HG03432 (cell line): ENCODE data around the gene ODAD4.
"Not testable (repeated sequence)": the region's sequence is repeated elsewhere in the genome, so short reads cannot be mapped to it uniquely, and the experiment has no call there.

ENCODE experiments used
- ATAC-seq: cut with Tn5 transposase; IDR thresholded peaks from one replicate; pipeline ENCODE4 v1.9.1; 2021; ENCODE audit warnings: mild to moderate bottlenecking, moderate library complexity; ENCODE audit not compliant: unreplicated experiment

ODAD4 gene

DNA sequence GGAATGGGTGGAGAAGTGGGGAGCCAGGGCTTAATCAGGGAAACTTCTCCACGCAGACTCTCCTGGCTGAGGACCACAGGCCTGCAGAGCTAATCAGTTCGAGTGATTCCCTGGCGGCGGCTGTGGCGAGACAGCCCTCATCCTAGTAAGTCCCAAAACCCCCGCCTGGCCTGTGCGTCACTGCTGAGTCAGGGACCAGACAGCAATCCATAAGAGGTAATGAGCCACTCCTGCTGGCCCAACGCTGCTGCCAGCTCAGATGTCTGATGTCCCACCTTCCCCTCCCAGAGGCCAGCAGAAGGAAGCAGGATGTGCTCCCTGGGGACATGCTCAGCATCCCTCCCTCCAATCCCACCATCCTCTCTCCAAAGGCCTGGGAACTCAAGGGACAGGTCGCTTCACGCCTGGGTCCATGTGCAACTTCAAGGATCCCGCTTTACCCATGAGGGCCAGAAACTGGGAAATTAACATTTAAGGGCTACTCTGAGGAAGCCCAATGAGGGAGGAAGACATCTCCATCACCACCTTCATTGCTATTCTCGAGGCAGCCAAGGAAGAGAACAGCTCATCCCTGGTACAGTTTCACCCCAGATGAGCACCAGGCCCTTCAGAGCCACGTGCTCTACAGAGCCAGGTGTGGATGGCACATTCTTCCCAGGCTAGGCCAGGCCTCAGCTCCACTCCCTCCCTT is 19.6 kb upstream of the ODAD4 start:
- ATAC-seq, result no peak

DNA sequence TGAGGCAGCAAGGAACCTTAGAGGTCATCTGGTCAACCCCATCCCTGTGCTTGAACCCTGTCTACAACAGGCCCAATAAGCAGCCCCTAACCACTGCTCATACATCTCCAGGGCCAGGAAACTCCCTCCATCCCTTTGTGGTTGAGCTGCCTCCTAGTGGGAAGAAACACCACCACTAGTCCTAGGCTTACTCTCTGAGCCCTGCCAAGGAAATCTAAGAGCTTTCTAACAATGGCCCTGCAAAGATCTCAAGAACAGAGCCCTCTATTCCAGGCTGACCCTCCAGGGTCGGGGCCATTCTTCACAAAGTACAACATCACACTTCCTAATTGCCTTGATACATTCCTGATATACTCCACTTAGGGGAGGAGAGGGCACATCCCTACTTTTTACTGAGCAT is 17.5 kb upstream of the ODAD4 start:
- ATAC-seq, result no peak

DNA sequence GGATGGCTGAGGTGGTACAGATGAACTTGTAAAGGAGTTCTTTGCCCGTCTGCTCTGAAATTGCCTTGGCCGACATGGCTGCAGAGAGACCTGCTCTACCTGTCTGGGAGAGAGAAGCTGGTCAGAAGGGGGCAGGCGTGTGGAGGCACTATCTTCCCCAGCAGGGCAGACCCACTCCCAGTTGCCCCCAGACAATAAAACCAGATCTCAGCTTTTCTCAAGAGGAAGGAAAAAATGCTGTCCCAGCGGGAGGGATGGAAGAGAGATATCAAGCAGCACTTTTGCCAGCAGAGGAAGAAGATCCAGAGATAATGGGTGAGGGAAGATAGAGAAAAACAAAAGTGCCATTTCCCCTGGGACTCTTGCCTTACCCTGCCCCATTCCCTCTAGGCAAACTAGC is 16.6 kb upstream of the ODAD4 start:
- ATAC-seq, result no peak

DNA sequence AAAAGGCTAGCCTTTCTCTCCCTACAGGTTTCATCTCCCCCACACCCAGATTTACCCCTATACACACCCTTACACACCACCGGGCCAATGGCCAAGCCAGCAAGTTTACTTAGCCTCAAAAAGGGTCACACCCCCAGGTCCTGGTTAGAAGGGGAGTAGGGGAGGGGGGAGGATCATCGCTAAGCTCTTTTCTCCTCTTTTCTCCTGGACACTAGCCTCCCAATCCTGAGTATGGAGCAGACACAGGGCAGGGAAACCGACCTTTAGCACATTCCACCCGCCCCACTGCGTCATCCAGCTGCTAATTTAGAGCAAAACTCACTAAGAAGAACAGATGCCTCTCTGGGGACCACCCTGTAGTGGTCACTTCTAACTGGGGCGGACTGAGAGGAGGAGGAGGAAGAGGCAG is 16.1 kb upstream of the ODAD4 start:
- ATAC-seq, result no peak

DNA sequence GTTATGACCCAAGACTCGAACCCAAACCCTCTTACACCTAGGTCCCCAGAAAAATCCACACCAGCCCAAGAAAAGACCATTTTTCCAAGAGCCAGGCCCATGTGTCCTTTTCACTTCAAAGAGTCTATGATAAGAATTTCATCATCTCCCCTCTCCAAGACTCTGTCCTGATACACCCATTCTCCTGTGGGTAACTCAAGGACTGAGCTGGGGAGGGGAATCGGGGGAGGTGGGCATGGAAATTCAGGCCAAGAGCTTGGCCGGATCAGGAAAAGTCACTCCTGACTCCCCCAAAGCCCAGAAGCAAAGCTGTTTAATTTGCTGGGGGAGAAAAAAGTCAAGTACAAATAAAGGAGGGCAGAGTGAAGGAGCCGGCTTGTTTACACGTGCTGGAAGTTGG is 15.4 kb upstream of the ODAD4 start:
- no peak for ATAC-seq

DNA sequence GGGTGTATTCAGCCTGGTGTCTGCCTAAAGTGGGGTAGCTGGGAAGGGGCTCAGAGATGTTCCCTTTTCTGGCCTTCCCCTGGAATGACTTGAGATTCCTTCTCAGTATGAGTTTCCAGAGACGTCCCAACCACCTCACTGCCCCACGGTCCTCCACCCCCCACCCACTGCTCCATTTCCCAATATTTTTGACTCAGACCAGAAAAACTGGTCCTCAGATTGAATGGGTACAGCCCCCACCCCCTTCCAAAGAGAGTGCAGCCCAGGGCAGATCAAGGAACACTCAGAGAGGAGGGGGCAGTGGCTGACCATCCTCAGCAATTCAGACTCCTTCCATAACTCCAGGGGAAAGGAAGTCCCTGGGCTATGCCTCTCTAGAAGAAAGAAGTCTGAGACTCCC is 14.9 kb upstream of the ODAD4 start:
- no peak for ATAC-seq

DNA sequence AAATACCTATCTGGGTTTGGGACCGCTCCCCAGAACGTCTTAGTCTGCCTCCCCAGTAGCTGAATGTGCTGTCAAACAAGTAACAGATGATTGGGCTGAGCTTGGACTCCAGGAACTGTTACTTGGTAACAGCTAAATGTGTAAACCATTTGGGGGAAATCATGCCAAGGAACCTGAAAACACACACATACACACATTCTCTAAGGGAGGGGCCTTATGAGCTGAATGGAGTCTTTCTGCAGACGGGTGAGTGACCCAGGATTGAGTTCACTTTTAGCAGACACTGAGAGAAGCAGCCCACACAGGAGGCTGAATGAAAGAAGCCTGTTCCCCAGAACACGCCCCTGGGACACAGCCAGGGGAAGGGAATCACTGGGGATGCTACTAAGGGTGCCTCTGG is 13.2 kb upstream of the ODAD4 start:
- ATAC-seq, result no peak

DNA sequence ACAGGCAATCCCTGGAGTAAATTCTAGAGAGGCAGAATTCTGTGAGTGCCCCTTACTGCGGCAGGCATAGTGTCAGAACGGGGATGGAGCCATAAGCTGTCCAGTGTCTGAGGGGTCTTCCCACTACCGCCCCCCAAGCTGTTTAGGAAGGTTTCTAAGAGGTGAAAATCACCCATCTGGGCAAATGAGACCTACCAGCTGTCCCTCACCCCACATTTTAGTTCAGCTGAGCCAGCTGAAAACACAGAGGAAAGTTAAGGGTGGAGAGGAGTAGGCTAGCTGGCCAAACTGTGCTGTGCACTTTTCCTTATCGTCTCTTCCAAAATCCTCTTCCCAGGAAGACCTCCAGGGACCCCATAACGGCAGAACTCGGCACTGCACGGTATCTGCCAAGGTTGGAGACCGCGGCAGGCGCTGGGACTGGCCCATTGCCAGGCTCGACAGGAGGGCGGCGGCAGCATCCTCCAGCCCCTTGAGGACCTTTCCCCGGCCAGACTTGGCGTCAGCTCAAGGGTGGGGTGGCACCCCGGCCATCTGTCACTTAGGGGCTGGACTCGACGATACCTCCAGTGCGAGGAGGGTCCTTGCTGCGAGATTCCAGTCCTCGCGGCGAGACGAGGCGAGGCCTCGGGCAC is 12.6 kb upstream of the ODAD4 start:
- peak; percentile 19 for ATAC-seq

DNA sequence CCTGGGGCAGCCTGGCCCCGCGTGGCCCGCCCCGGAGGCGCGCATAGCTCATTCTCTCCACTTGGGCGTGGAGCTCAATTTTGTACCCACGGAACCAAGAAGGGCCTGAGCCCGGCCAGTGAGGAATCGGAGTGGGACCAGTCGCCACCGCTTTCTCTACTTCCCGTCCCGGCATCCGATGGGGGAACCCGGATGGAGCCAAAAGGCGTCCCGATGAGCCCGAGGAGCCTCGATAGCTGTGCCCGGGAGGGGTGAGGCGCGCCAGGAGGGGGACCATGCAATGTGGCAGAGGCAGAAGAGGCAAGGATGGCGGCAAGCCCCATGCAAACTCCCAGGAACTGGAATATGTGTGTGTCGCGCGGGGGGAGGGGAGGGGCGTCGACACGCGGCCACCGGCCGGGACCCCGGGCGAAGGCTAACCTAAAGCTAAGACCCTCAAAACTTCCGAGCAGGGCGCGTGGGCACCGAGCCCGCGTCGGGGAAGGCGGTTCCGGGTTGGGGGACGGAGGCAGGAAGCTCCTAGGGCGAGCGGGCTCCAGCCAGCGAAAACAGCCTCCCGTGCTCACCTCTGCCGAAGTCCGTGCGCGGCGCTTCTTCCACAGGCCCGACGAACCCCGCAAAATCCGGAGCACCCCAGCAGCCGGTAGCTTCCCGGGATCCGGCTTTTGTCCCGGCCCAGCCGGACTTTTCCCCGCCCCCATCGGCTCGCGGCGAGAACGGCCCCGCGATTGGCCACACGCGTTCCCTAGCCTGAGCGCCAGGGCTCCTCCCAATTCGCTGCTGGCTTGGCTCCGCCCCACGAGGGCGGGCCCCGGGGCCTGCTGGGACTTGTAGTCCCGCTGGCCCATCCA is 11.9 kb upstream of the ODAD4 start, which contains the start of gene ACLY:
TSS of gene ACLY (minus strand) at position 638 of the 851 bp plus-strand sequence. CDS start 5,078 bp downstream, outside the sequence.
- peak; percentile 90 for ATAC-seq

DNA sequence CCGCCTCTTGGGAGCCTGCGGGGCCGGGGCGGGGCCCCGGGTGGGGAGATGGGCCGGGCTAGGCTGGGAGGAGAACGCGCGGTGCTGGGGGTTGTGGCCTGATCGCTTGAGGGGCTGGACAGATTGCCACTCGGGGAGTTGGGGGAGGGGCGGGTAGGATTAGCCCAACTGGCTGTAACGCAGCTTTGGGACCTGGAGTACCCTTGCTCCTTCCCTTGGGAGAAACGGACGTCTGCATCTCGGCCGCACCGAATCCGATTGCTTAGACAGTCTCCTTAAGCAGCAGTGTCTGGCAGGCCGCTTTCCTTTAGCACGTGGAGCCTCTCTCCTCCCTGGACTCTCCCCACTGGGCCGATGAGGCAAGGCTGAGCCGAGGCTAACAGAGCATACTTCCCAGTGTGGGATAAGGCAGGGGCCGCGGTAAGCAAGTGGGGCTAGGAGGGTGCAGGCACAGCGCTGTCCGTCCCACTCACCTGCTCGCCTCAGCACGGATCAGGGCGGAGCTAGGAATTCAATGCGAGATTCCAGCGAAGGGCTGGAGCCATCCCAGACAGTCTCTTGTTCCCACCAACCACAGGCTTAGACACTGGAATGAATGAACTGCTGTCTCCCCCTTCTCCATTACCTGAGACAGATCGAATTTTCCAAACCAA is 11.1 kb upstream of the ODAD4 start:
- ATAC-seq, result peak; percentile 12

DNA sequence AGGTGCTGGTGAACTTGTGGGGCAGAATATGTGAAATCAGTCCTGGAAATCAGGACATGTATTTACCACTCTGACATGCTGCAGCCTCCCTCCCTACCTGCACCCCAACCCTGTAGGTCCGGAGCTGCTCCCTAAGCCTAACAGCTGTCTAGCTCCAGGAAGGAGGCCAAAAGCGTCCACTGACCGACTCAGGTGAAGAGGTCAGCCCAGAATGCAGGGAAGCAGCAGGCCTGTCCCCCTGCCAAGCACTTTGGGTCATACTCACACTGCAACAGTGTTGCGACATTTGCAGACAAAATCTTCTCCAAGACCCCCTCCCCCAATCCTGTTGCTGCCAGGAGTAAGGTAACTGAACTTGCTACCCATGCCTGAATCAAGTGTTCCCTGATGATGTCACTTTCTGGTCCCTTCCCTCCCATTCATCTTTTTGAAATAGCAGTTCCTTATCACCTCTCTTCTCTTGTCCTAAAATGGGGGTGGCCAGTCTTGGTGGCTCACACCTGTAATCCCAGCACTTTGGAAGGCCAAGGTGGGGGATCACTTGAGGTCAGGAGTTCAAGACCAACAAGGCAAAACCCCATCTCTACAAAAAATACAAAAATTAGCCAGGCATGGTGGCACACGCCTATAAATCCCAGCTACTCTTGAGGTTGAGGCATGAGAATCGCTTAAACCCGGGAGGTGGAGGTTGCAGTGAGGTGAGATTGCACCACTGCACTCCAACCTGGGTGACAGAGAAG is 10.4 kb upstream of the ODAD4 start:
- ATAC-seq, result no peak

DNA sequence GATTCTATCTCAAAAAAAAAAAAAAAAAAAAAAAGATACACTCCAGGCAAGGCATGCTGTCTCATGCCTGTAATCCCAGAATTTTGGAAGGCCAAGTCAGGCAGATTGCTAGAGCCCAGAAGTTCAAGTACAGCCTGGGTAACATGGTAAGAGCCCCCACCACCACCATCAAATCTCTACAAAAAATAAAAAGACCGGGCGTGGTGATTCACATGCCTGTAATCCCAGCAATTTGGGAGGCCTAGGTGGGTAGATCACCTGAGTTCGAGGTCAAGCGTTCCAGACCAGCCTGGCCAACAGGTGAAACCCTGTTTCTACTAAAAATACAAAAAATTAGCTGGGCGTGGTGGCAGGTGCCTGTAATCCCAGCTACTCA is 9.8 kb upstream of the ODAD4 start:
- ATAC-seq, result no peak

DNA sequence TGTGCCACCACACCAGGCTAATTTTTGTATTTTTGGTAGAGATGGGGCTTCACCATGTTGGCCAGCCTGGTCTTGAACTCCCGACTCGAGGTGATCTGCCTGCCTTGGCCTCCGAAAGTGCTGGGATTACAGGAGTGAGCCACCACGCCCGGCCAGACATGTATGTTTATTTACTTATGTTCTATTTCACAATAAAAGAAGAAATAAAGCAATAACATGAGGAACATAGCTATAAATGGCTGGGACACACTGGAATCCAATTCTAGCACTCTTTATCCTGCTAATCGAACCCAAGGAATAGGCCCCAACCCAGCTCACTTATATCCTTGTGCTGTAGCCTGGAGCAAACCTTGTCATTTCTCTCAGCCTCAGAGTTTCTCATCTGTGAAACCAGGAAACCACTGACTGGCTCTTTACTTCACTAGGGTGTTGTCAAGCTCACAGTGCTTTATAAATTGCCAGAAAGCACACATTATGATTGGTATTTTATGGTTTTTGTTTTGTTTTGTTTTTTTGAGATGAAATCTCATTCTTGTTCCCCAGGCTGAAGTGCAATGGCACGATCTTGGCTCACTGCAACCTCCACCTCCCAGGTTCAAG is 4.3 kb upstream of the ODAD4 start:
- ATAC-seq, result no peak

DNA sequence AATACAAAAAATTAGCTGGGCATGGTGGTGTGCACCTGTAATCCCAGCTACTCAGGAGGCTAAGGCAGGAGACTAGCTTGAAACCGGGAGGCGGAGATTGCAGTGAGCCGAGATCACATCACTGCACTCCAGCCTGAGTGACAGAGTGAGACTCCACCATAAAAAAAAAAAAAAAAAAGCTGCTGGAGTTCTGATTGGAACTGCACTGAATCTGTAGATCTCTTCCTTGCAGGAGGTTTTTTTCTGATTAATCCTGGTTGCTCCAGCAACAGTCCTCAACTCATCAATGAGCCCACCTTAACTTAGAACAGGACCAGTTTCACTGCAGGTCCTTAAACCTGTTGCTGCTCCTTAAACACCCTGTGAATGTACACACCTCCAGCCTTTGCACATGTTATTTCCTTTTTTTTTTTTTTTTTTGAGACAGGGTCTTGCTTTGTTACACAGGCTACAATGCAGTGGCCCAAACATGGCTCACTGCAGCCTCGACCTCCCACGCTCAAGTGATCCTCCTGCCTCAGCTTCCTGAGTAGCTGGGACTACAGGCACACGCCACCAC is 1.6 kb upstream of the ODAD4 start:
- ATAC-seq, result no peak

DNA sequence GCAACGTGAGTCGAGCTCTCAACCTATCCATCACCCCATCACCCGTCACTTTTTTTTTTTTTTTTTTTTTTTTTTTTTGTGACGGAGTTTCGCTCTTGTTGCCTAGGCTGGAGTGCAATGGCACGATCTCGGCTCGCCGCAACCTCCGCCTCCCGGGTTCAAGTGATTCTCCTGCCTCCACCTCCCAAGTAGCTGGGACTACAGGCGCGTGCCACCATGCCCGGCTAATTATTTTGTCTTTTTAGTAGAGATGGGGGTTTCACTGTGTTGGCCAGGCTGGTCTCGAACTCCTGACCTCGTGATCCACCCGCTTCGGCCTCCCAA is 378 bp downstream of the ODAD4 start:
- ATAC-seq, result peak; percentile 27

DNA sequence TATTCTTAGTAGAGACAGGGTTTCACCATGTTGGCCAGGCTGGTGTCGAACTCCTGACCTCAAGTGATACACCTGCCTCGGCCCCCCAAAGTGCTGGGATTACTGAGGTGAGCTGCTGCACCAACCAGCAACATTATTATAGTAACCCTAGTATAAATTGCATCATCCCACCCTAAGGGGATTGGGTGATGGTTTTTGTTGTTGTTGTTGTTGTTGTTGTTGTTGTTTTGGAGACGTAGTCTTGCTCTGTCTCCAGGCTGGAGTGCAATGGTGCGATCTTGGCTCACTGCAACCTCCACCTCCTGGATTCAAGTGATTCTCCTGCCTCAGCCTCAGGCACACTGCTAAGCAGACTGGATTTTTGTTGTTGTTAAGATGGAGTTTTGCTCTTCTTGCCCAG is 1.3 kb downstream of the ODAD4 start:
- ATAC-seq, result not testable (repeated sequence)

DNA sequence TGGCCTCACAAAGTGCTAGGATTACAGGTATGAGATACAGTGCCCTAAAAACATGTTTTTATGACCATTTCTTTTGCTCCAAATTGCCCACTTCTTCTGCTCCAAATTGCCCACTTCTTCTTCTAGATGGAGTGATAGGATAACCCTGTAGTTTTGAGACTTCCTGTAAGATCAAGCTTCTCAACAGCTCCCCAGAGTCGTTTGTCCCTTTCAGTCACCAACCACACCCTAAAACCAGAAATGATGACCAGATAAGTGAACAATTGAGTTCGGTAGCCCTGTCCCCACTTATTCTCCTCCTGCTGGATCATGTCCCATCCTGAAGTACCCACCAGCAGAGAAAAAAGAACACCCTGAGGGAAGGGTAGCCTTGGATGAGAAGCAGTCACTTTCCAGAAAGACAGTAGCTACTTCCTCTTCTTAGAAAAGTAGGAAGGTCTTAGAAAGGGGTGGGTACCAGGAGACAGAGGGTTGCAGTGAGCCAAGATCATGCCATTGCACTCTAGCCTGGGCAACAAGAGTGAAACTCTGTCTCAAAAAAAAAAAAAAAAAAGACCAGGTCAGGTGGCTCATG is 2.5 kb downstream of the ODAD4 start:
- no peak for ATAC-seq

DNA sequence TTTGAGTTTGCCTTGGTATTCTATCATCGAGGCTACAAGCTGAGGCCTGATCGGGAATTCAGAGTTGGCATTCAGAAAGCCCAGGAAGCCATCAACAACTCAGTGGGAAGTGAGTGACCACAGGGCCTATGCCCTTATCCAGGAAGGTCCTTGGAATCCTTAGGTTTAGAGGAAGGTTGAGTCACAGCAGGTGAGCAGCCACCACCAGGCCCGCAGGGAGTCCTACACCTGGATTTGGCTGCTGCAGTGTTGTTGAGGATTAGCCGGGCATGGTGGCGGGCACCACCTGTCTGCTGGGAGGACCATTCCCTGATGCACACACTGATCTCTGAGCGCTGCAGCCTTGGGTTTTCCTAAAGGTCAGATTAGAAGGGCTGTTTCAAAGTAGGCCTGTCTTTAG is 5.2 kb downstream of the ODAD4 start:
- ATAC-seq, result no peak

DNA sequence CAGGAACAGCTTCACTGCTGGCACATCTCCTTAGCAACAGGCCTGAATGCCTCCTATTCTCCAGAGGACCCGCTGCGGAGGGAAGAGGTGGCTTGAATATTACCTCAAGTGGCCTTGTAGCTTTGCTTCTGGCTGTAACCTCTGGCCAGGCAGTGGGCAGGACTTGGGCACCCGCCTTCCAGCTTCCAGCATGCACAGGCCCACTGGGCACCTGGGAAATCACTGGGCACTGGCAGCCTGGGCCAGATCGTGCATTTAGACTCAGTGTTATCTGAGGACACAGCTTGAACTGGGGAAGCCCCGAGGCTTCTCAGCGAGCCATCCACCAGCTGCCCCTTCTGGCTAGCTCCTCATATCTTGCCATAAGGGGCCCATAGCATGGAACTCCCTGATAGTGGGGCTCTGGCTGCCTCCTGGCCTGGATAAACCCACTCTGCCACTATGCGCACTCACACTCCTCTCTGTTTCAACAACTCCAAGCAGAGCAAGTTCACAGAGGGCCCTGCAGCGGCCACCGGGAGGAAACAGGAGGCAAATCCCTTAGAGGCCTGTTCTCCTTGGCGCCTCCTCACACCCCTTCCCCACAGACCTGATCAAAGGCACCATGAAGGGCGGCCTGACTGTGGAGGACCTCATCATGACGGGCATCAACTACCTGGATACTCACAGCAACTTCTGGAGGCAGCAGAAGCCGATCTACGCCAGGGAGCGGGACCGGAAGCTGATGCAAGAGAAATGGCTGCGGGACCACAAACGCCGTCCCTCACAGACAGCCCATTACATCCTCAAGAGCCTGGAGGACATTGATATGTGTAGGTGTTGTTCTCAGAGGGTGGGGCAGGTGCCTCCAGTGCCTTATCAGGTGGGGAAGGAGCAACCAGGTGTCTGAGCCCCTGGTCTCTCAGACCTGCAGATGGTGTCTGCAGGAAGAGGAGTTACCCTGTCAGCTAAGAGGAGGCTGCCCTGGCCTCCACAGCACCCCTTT is 7.8 kb downstream of the ODAD4 start:
- no peak for ATAC-seq
